ENCODE data around the gene LCTL.

GRCh38 chr15:66504563-66505429, 61.0 kb downstream of the LCTL start, which contains the start of the genes RPL4 and ZWILCH:
- TF ChIP-seq CTCF (IDR thresholded peaks at IDR 0.05), result no peak
- TF ChIP-seq ZFX (IDR thresholded peaks at IDR 0.05; ENCODE audit: borderline replicate concordance), result no peak

Measured in 22Rv1 (cell line).